HEK293 (cell line): ENCODE data around the gene HS3ST1.

Source experiments
- CTCF ChIA-PET: fragments of 350-600 bp; formaldehyde crosslinking; extraction: SDS; loops from one replicate; lab custom pipeline; 2021; ENCODE audit warnings: antibody characterized with exemption; lab: Yijun Ruan, JAX
- POLR2A ChIA-PET: fragments of 300-600 bp; formaldehyde crosslinking; extraction: SDS; loops from one replicate; lab custom pipeline; 2020; ENCODE audit warnings: antibody characterized with exemption, inconsistent platforms; lab: Yijun Ruan, JAX
- H3K27ac ChIP-seq: fragments of 200-500 bp; sonication (Bioruptor generic); 2 replicates; pipeline ENCODE4 v1.5.1; 2014; ENCODE audit warnings: low read depth, low read length, control low read depth, inconsistent platforms; ENCODE audit errors: extremely low read depth
- H3K36me3 ChIP-seq, 2 experiments: fragments of 200-500 bp in 1 of 2; sonication (Bioruptor generic) in 1 of 2; 1 replicate in 1 of 2; 2 replicates in 1 of 2; pipeline ENCODE4 v1.5.1; 2014 to 2017; ENCODE audit warnings: inconsistent platforms in 2 of 2, low read length in 2 of 2; ENCODE audit not compliant: control insufficient read depth in 2 of 2, insufficient read depth in 1 of 2
- H3K4me1 ChIP-seq: fragments of 200-500 bp; sonication (Bioruptor generic); 2 replicates; pipeline ENCODE4 v1.5.1; 2014; ENCODE audit warnings: mild to moderate bottlenecking, low read length, inconsistent platforms; ENCODE audit not compliant: control insufficient read depth, insufficient read depth
- H3K4me3 ChIP-seq: 2 replicates; pipeline ENCODE4 v1.5.1; 2011; ENCODE audit warnings: low read depth, mild to moderate bottlenecking, control low read depth, low read length, moderate library complexity
- H3K9me3 ChIP-seq: fragments of 200-500 bp; sonication (Bioruptor generic); 2 replicates; pipeline ENCODE4 v1.5.1; 2014; ENCODE audit warnings: low read depth, low read length, inconsistent platforms; ENCODE audit not compliant: control insufficient read depth, insufficient read depth
- KLF7 ChIP-seq: fragments of 450-650 bp; formaldehyde crosslinking; IDR thresholded peaks from 2 replicates; pipeline ENCODE4 v1.5.1; 2016; ENCODE audit warnings: missing biosample characterization, missing genetic modification characterization, borderline replicate concordance
- SCRT1 ChIP-seq: fragments of 450-650 bp; formaldehyde crosslinking; IDR thresholded peaks from 2 replicates; pipeline ENCODE4 v1.5.1; 2016; ENCODE audit warnings: missing biosample characterization, missing genetic modification characterization, borderline replicate concordance
- ZNF133 ChIP-seq: fragments of 450-650 bp; formaldehyde crosslinking; IDR thresholded peaks from 2 replicates; pipeline ENCODE4 v1.5.1; 2016; ENCODE audit warnings: missing biosample characterization, missing genetic modification characterization
- ZNF211 ChIP-seq: fragments of 450-650 bp; formaldehyde crosslinking; IDR thresholded peaks from 2 replicates; pipeline ENCODE4 v1.5.1; 2016; ENCODE audit warnings: low read depth, missing biosample characterization, missing genetic modification characterization
- ZNF354C ChIP-seq: fragments of 450-650 bp; formaldehyde crosslinking; IDR thresholded peaks from 2 replicates; pipeline ENCODE4 v1.5.1; 2016; ENCODE audit warnings: missing biosample characterization, missing genetic modification characterization, low read depth, borderline replicate concordance
- ZNF366 ChIP-seq: fragments of 450-650 bp; formaldehyde crosslinking; conservative IDR thresholded peaks from 2 replicates; pipeline ENCODE4 v1.5.1; 2016; ENCODE audit warnings: missing biosample characterization, missing genetic modification characterization
- ZNF529 ChIP-seq: fragments of 450-650 bp; formaldehyde crosslinking; IDR thresholded peaks from 2 replicates; pipeline ENCODE4 v1.5.1; 2017; ENCODE audit warnings: missing genetic modification characterization, missing biosample characterization; ENCODE audit not compliant: insufficient replicate concordance
- ZNF549 ChIP-seq: fragments of 450-650 bp; IDR thresholded peaks from 2 replicates; pipeline ENCODE4 v1.5.1; 2018; ENCODE audit warnings: missing biosample characterization, missing genetic modification characterization, mild to moderate bottlenecking, inconsistent platforms, moderate library complexity
- ZNF561 ChIP-seq: fragments of 450-650 bp; IDR thresholded peaks from 2 replicates; pipeline ENCODE4 v1.5.1; 2018; ENCODE audit warnings: missing biosample characterization, missing genetic modification characterization, borderline replicate concordance
- ZNF585B ChIP-seq: fragments of 450-650 bp; formaldehyde crosslinking; IDR thresholded peaks from 2 replicates; pipeline ENCODE4 v1.5.1; 2016; ENCODE audit warnings: missing biosample characterization, missing genetic modification characterization
- ZNF610 ChIP-seq: fragments of 450-650 bp; formaldehyde crosslinking; IDR thresholded peaks from 2 replicates; pipeline ENCODE4 v1.5.1; 2016; ENCODE audit warnings: missing biosample characterization, missing genetic modification characterization, borderline replicate concordance
- ZNF654 ChIP-seq: fragments of 450-650 bp; formaldehyde crosslinking; IDR thresholded peaks from 2 replicates; pipeline ENCODE4 v1.5.1; 2016; ENCODE audit warnings: low read depth, missing biosample characterization, missing genetic modification characterization
- ZNF660 ChIP-seq: fragments of 450-650 bp; IDR thresholded peaks from 2 replicates; pipeline ENCODE4 v1.5.1; 2018; ENCODE audit warnings: missing biosample characterization, mild to moderate bottlenecking, missing genetic modification characterization
- ZNF670 ChIP-seq: fragments of 450-650 bp; formaldehyde crosslinking; IDR thresholded peaks from 2 replicates; pipeline ENCODE4 v1.5.1; 2016; ENCODE audit warnings: missing biosample characterization, missing genetic modification characterization, low read depth
- ZNF707 ChIP-seq: fragments of 450-650 bp; formaldehyde crosslinking; IDR thresholded peaks from 2 replicates; pipeline ENCODE4 v1.5.1; 2016; ENCODE audit warnings: missing biosample characterization, missing genetic modification characterization
- ZNF776 ChIP-seq: fragments of 450-650 bp; formaldehyde crosslinking; IDR thresholded peaks from 2 replicates; pipeline ENCODE4 v1.5.0; 2017; ENCODE audit warnings: missing biosample characterization, missing genetic modification characterization, borderline replicate concordance
- TF ChIP-seq, protein P1 (sequence below): fragments of 450-650 bp; formaldehyde crosslinking; conservative IDR thresholded peaks from 2 replicates; pipeline ENCODE4 v1.5.1; 2016; ENCODE audit warnings: low read depth, missing biosample characterization, missing genetic modification characterization
- TF ChIP-seq, protein P2 (sequence below): fragments of 450-650 bp; IDR thresholded peaks from 2 replicates; pipeline ENCODE4 v1.5.1; 2018; ENCODE audit warnings: missing biosample characterization, missing genetic modification characterization
- TF ChIP-seq, protein P3 (sequence below): fragments of 450-650 bp; formaldehyde crosslinking; IDR thresholded peaks from 2 replicates; pipeline ENCODE4 v1.5.1; 2016; ENCODE audit warnings: missing biosample characterization, missing genetic modification characterization
- TF ChIP-seq, protein P4 (sequence below): fragments of 450-650 bp; formaldehyde crosslinking; IDR thresholded peaks from 2 replicates; pipeline ENCODE4 v1.5.1; 2016; ENCODE audit warnings: missing biosample characterization, missing genetic modification characterization
- TF ChIP-seq, protein P5 (sequence below): fragments of 450-650 bp; formaldehyde crosslinking; IDR thresholded peaks from 2 replicates; pipeline ENCODE4 v1.5.1; 2016; ENCODE audit warnings: missing biosample characterization, missing genetic modification characterization

Gene HS3ST1

DNA sequence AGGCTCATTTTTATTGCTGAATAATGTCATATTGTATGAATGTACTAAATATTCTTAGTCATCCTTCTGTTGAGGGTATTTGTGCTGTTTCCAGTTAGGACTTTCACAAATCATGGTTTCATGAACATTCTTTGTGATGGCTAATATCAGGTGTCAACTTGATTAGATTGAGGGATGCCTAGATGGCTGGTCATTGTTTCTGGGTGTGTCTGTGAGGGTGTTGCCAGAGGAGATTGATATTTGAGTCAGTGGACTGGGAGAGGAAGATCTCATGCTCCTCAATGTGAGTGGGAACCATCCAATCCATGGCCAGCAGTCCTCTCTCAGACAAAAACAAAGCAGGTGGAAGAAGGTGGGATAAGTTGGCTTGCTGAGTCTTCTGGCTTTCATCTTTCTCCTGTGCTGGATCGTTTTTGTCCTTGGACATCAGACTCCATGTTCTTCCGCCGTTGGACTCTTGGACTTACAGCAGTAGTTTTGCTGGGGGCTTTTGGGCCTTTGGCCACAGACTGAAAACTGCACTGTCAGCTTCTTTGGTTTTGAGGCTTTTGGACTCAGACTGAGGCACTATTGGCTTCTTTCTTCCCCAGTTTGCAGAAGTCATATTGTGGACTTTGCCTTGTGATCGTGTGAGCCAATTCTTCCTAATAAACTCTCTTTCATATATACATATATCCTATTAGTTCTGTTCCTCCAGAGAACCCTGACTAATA lies 11.9 kb upstream of the HS3ST1 start:
- no peak overlapping the region for H3K27ac ChIP-seq
- no peaks in the 10 kb centered on the region for H3K9me3 ChIP-seq
- H3K4me3 ChIP-seq = no peak overlapping the region
- ChIA-PET POLR2A (no interaction called here), CTCF (no interaction called here)
- H3K4me1 ChIP-seq = no peaks in the 10 kb centered on the region
- no peak for TF ChIP-seq ZNF660 (tag by site-specific recombination)
- TF ChIP-seq, protein P1, sequence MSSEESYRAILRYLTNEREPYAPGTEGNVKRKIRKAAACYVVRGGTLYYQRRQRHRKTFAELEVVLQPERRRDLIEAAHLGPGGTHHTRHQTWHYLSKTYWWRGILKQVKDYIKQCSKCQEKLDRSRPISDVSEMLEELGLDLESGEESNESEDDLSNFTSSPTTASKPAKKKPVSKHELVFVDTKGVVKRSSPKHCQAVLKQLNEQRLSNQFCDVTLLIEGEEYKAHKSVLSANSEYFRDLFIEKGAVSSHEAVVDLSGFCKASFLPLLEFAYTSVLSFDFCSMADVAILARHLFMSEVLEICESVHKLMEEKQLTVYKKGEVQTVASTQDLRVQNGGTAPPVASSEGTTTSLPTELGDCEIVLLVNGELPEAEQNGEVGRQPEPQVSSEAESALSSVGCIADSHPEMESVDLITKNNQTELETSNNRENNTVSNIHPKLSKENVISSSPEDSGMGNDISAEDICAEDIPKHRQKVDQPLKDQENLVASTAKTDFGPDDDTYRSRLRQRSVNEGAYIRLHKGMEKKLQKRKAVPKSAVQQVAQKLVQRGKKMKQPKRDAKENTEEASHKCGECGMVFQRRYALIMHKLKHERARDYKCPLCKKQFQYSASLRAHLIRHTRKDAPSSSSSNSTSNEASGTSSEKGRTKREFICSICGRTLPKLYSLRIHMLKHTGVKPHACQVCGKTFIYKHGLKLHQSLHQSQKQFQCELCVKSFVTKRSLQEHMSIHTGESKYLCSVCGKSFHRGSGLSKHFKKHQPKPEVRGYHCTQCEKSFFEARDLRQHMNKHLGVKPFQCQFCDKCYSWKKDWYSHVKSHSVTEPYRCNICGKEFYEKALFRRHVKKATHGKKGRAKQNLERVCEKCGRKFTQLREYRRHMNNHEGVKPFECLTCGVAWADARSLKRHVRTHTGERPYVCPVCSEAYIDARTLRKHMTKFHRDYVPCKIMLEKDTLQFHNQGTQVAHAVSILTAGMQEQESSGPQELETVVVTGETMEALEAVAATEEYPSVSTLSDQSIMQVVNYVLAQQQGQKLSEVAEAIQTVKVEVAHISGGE (tag by site-specific recombination) = no peak
- TF ChIP-seq, protein P2, sequence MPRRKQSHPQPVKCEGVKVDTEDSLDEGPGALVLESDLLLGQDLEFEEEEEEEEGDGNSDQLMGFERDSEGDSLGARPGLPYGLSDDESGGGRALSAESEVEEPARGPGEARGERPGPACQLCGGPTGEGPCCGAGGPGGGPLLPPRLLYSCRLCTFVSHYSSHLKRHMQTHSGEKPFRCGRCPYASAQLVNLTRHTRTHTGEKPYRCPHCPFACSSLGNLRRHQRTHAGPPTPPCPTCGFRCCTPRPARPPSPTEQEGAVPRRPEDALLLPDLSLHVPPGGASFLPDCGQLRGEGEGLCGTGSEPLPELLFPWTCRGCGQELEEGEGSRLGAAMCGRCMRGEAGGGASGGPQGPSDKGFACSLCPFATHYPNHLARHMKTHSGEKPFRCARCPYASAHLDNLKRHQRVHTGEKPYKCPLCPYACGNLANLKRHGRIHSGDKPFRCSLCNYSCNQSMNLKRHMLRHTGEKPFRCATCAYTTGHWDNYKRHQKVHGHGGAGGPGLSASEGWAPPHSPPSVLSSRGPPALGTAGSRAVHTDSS (tag by site-specific recombination) = no peak
- no peak for TF ChIP-seq ZNF707 (tag by site-specific recombination)
- no peak for TF ChIP-seq ZNF654
- no peak for TF ChIP-seq ZNF585B (tag by site-specific recombination)
- no peak for TF ChIP-seq ZNF776 (tag by site-specific recombination)
- TF ChIP-seq ZNF670 = no peak
- TF ChIP-seq, protein P3, sequence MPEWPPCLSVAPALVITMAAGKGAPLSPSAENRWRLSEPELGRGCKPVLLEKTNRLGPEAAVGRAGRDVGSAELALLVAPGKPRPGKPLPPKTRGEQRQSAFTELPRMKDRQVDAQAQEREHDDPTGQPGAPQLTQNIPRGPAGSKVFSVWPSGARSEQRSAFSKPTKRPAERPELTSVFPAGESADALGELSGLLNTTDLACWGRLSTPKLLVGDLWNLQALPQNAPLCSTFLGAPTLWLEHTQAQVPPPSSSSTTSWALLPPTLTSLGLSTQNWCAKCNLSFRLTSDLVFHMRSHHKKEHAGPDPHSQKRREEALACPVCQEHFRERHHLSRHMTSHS = no peak
- no peak for TF ChIP-seq ZNF211
- TF ChIP-seq KLF7 (tag by site-specific recombination) = no peak
- TF ChIP-seq, protein P4, sequence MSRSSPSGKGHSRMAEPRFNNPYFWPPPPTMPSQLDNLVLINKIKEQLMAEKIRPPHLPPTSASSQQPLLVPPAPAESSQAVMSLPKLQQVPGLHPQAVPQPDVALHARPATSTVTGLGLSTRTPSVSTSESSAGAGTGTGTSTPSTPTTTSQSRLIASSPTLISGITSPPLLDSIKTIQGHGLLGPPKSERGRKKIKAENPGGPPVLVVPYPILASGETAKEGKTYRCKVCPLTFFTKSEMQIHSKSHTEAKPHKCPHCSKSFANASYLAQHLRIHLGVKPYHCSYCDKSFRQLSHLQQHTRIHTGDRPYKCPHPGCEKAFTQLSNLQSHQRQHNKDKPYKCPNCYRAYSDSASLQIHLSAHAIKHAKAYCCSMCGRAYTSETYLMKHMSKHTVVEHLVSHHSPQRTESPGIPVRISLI = no peak
- H3K36me3 ChIP-seq = no peaks in the 10 kb centered on the region

DNA sequence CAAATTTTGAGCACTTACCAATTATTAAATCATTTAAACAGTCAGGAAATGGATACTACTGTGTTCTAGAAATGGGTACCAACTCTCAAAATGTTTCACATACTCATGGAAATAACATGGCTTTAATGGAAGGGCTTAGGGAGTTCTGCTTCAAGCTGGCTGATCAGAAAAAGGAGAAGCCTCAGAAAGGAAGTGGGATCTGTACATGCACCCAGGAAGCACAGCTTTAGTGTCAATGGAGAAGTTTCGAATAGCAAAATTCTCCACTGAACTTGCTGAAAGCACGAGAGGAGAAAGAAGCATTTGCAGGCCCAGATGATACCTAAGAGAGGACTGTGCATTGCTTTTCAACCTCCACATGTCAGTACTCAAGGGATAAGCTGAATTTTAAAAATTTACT lies 11.1 kb upstream of the HS3ST1 start:
- no peaks in the 10 kb centered on the region for H3K9me3 ChIP-seq
- no peak overlapping the region for H3K27ac ChIP-seq
- H3K36me3 ChIP-seq = no peaks in the 10 kb centered on the region
- H3K4me3 ChIP-seq = no peak overlapping the region
- H3K4me1 ChIP-seq = no peaks in the 10 kb centered on the region
- ChIA-PET CTCF (no interaction called here), POLR2A (no interaction called here)
- TF ChIP-seq ZNF561 (tag by site-specific recombination) (no peak), ZNF133 (tag by site-specific recombination) (no peak), ZNF529 (tag by site-specific recombination) (no peak), ZNF354C (no peak), ZNF366 (tag by site-specific recombination) (no peak), ZNF610 (tag by site-specific recombination) (no peak), SCRT1 (tag by site-specific recombination) (no peak), ZNF549 (tag by site-specific recombination) (no peak)
- TF ChIP-seq, protein P5, sequence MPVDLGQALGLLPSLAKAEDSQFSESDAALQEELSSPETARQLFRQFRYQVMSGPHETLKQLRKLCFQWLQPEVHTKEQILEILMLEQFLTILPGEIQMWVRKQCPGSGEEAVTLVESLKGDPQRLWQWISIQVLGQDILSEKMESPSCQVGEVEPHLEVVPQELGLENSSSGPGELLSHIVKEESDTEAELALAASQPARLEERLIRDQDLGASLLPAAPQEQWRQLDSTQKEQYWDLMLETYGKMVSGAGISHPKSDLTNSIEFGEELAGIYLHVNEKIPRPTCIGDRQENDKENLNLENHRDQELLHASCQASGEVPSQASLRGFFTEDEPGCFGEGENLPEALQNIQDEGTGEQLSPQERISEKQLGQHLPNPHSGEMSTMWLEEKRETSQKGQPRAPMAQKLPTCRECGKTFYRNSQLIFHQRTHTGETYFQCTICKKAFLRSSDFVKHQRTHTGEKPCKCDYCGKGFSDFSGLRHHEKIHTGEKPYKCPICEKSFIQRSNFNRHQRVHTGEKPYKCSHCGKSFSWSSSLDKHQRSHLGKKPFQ (tag by site-specific recombination) = no peak
